ENCODE results near the gene GPD1.
"Not testable (repeated sequence)": the region's sequence is repeated elsewhere in the genome, so short reads cannot be mapped to it uniquely, and the experiment has no call there.

Gene GPD1

DNA sequence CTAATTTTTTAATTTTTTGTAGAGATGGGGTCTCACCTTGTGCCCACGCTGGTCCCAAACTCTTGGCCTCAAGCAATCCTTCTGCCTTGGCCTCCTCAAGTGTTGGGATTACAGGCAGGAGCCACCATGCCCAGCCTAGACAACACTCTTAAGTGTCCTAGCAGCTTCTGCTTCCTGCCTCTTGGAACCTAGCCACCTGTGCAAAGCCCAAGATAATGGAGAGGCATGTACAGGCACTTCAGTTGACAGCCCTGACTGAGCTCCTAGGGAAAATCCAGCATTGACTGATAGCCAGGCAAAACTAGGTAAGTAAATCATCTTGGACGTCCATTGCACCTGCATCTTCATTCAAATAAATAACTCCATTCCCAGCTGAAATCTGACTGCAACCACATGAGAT lies 23.7 kb downstream of the GPD1 start:
- peaks cover 35 to 43% of the 10 kb centered on the region in 2 donors for H3K36me3 ChIP-seq (ENCODE audit: control insufficient read depth in 2 of 2, insufficient read depth in 2 of 2, low read length in 2 of 2)
- peaks cover 2% of the 10 kb centered on the region for H3K4me1 ChIP-seq (ENCODE audit: control insufficient read depth, insufficient read depth, low read length)
- no peak overlapping the region for H3K27ac ChIP-seq (ENCODE audit: low read length)
- H3K9ac ChIP-seq (ENCODE audit: low read length in 2 of 2) = no peak overlapping the region
- no peaks in the 10 kb centered on the region for H3K9me3 ChIP-seq (ENCODE audit: control insufficient read depth in 2 of 2, low read length in 2 of 2)
- H3K4me3 ChIP-seq (ENCODE audit: low read length in 2 of 2) = no peak overlapping the region
- no peaks in the 10 kb centered on the region for H3K27me3 ChIP-seq (ENCODE audit: control insufficient read depth in 1 of 2, insufficient read depth in 2 of 2, low read length in 2 of 2)

DNA sequence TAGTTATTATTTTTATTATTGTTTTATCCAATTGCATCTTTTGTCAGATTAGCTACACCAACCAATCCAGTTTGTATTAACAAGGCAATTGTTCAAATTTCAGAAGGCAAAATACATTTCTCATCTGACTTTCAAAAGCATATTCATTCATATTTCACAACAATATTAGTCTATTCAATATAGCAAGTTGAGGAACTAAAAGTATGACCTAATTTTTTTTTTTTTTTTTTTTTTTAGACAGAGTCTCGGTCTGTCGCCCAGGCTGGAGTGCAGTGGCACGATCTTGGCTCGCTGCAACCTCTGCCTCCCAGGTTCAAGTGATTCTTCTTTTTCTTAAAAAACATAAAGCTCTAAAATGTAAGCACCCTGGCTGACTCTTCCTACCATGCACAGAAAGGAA lies 25.5 kb downstream of the GPD1 start:
- H3K27me3 ChIP-seq (ENCODE audit: control insufficient read depth in 1 of 2, insufficient read depth in 2 of 2, low read length in 2 of 2) = no peaks in the 10 kb centered on the region
- H3K4me3 ChIP-seq (ENCODE audit: low read length in 2 of 2) = no peak overlapping the region
- no peak overlapping the region for H3K27ac ChIP-seq (ENCODE audit: low read length)
- H3K4me1 ChIP-seq (ENCODE audit: control insufficient read depth, insufficient read depth, low read length) = peaks cover 2% of the 10 kb centered on the region
- H3K9ac ChIP-seq (ENCODE audit: low read length in 2 of 2) = no peak overlapping the region
- H3K36me3 ChIP-seq (ENCODE audit: control insufficient read depth in 2 of 2, insufficient read depth in 2 of 2, low read length in 2 of 2) = peaks cover 33 to 41% of the 10 kb centered on the region in 2 donors
- H3K9me3 ChIP-seq (ENCODE audit: control insufficient read depth in 2 of 2, low read length in 2 of 2) = no peaks in the 10 kb centered on the region

DNA sequence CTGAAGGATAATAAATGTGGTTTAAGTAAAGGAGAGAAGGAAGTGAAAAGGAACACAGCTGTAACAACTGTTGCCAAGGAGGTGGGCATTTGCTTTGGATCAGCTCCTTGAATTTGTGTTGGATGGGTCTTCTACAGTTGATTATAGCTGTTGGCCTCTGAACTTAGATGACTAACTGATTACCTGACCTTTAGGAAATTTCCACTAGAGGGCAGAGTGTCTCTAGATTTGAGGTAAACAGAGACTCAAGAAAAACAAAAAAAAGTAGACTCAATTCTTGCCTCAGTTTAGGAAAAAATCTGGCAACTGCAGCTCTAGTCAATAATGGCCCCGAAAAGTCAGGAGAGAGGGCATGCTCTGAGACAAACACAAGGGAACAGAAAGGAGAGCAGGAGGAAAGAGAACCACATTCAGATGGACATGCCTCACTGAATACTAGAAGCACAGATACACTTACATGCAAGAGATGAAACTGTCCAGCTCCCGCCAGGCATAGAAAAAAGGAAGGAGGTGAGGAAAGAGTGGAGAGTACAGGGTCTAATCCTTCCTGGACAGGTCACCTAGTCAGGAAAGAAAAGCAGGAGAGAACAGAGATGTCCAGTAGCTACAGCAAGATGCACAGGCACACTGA lies 28.8 kb downstream of the GPD1 start:
- Histone ChIP-seq H3K36me3 (ENCODE audit: control insufficient read depth in 2 of 2, insufficient read depth in 2 of 2, low read length in 2 of 2) (peaks cover 38 to 44% of the 10 kb centered on the region in 2 donors), H3K9me3 (ENCODE audit: control insufficient read depth in 2 of 2, low read length in 2 of 2) (no peaks in the 10 kb centered on the region), H3K27ac (ENCODE audit: low read length) (no peak overlapping the region), H3K9ac (ENCODE audit: low read length in 2 of 2) (no peak overlapping the region), H3K27me3 (ENCODE audit: control insufficient read depth in 1 of 2, insufficient read depth in 2 of 2, low read length in 2 of 2) (no peaks in the 10 kb centered on the region), H3K4me1 (ENCODE audit: control insufficient read depth, insufficient read depth, low read length) (peaks cover 9% of the 10 kb centered on the region), H3K4me3 (ENCODE audit: low read length in 2 of 2) (no peak overlapping the region)

DNA sequence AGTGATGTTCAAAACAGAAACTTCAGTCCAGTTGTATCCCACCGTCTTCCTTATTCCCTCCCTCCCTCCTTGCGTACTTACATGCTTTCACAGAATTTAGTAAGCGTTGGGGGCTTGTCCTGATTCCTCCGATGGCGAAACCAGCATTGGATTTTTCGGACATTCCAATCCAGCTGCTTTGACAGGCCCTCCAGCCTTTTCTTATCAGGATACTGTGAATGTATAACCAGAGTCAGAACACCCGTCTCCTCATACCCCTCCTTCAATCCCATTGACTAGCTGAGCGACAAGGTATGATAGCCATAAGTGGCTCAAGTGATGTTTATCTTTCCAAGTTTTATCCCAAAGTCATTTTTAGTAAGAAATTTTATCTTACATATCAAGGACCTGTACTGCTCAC lies 39.2 kb downstream of the GPD1 start:
- no peaks in the 10 kb centered on the region for H3K27me3 ChIP-seq (ENCODE audit: control insufficient read depth in 1 of 2, insufficient read depth in 2 of 2, low read length in 2 of 2)
- no peak overlapping the region for H3K4me3 ChIP-seq (ENCODE audit: low read length in 2 of 2)
- no peaks in the 10 kb centered on the region for H3K4me1 ChIP-seq (ENCODE audit: control insufficient read depth, insufficient read depth, low read length)
- H3K36me3 ChIP-seq (ENCODE audit: control insufficient read depth in 2 of 2, insufficient read depth in 2 of 2, low read length in 2 of 2) = peaks cover 5 to 17% of the 10 kb centered on the region in 2 donors
- no peaks in the 10 kb centered on the region for H3K9me3 ChIP-seq (ENCODE audit: control insufficient read depth in 2 of 2, low read length in 2 of 2)
- H3K9ac ChIP-seq (ENCODE audit: low read length in 2 of 2) = no peak overlapping the region
- no peak overlapping the region for H3K27ac ChIP-seq (ENCODE audit: low read length)

DNA sequence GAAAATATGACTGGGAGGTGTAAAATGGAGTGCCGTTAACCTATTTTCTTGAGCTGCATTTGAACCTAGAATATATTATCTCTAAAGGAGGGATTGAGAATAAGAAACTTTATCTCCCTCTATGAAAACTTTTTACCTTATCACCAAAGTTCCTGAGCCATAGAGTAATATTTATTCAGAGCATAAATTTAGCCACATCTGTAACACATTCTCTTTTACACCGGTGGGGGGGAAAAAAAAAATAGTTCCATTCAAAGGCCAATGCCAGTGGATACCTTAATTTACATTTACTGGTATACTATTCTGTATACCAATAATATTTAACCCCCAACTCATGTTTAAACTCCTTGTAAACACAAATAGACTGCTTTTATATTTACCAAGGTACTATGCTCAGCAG lies 41.6 kb downstream of the GPD1 start:
- no peaks in the 10 kb centered on the region for H3K9me3 ChIP-seq (ENCODE audit: control insufficient read depth in 2 of 2, low read length in 2 of 2)
- H3K9ac ChIP-seq (ENCODE audit: low read length in 2 of 2) = no peak overlapping the region
- H3K27me3 ChIP-seq (ENCODE audit: control insufficient read depth in 1 of 2, insufficient read depth in 2 of 2, low read length in 2 of 2) = no peaks in the 10 kb centered on the region
- no peak overlapping the region for H3K4me3 ChIP-seq (ENCODE audit: low read length in 2 of 2)
- no peaks in the 10 kb centered on the region for H3K4me1 ChIP-seq (ENCODE audit: control insufficient read depth, insufficient read depth, low read length)
- no peak overlapping the region for H3K27ac ChIP-seq (ENCODE audit: low read length)
- peaks cover 5 to 7% of the 10 kb centered on the region in 2 donors for H3K36me3 ChIP-seq (ENCODE audit: control insufficient read depth in 2 of 2, insufficient read depth in 2 of 2, low read length in 2 of 2)

DNA sequence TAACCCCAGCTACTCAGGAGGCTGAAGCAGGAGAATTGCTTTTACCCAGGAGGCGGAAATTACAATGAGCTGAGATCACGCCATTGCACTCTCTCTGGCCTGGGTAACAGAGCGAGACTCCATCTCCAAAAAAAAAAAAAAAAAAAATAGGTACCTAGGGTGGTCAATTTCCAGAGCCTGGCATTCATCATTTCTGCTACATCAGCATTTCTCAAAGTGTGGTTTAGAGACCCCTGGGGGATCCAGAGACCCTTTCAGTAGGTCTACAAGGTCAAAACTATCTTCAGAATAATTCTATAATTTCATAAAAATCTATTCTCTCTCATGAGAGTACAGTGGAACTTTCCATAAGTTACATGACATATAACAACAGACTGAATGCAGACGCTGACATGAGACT lies 43.5 kb downstream of the GPD1 start:
- no peak overlapping the region for H3K9ac ChIP-seq (ENCODE audit: low read length in 2 of 2)
- H3K4me3 ChIP-seq (ENCODE audit: low read length in 2 of 2) = no peak overlapping the region
- no peaks in the 10 kb centered on the region for H3K27me3 ChIP-seq (ENCODE audit: control insufficient read depth in 1 of 2, insufficient read depth in 2 of 2, low read length in 2 of 2)
- H3K4me1 ChIP-seq (ENCODE audit: control insufficient read depth, insufficient read depth, low read length) = no peaks in the 10 kb centered on the region
- no peaks in the 10 kb centered on the region for H3K9me3 ChIP-seq (ENCODE audit: control insufficient read depth in 2 of 2, low read length in 2 of 2)
- no peak overlapping the region for H3K27ac ChIP-seq (ENCODE audit: low read length)
- peaks cover 0 to 3% of the 10 kb centered on the region in 2 donors for H3K36me3 ChIP-seq (ENCODE audit: control insufficient read depth in 2 of 2, insufficient read depth in 2 of 2, low read length in 2 of 2)

DNA sequence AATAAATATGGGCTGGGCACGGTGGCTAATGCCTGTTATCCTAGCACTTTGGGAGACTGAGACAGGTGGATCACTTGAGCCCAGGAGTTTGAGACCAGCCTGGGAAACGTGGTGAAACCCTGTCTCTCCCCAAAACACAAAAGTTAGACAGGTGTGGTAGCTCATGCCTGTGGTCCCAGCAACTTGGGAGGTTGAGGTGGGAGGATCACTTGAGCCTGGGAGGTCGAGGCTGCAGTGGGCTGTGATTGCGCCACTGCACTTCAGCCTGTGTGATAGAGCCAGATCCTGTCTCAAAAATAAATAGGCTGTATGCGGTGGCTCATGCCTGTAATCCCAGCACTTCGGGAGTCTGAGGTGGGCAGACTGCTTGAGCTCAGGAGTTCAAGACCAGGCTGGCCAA lies 44.2 kb downstream of the GPD1 start:
- H3K27me3 ChIP-seq (ENCODE audit: control insufficient read depth in 1 of 2, insufficient read depth in 2 of 2, low read length in 2 of 2); H3K27ac ChIP-seq (ENCODE audit: low read length); H3K36me3 ChIP-seq (ENCODE audit: control insufficient read depth in 2 of 2, insufficient read depth in 2 of 2, low read length in 2 of 2); H3K9me3 ChIP-seq (ENCODE audit: control insufficient read depth in 2 of 2, low read length in 2 of 2); H3K4me3 ChIP-seq (ENCODE audit: low read length in 2 of 2); H3K9ac ChIP-seq (ENCODE audit: low read length in 2 of 2); H3K4me1 ChIP-seq (ENCODE audit: control insufficient read depth, insufficient read depth, low read length): not testable (repeated sequence)

DNA sequence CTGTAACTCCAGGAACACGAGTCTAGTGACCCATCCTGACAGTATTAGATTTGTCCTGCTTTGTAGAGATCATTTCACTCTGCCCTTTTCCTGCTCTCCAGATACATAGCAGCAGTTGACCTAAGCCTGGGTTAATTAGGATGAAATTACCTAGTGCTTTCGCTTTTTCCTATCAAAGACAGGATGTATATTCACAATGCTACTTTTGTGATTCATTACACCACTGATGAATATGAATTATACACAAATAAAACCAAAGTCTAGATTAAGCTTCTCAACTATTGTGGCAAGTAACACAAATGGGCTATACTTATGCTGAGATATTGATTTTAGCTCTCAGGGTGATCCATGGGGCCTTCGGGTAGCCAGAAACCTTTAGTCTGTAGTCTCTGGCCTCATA lies 45.5 kb downstream of the GPD1 start:
- H3K36me3 ChIP-seq (ENCODE audit: control insufficient read depth in 2 of 2, insufficient read depth in 2 of 2, low read length in 2 of 2) = no peaks in the 10 kb centered on the region
- no peak overlapping the region for H3K4me3 ChIP-seq (ENCODE audit: low read length in 2 of 2)
- H3K27me3 ChIP-seq (ENCODE audit: control insufficient read depth in 1 of 2, insufficient read depth in 2 of 2, low read length in 2 of 2) = no peaks in the 10 kb centered on the region
- H3K4me1 ChIP-seq (ENCODE audit: control insufficient read depth, insufficient read depth, low read length) = no peaks in the 10 kb centered on the region
- H3K9ac ChIP-seq (ENCODE audit: low read length in 2 of 2) = no peak overlapping the region
- H3K9me3 ChIP-seq (ENCODE audit: control insufficient read depth in 2 of 2, low read length in 2 of 2) = no peaks in the 10 kb centered on the region
- H3K27ac ChIP-seq (ENCODE audit: low read length) = no peak overlapping the region

DNA sequence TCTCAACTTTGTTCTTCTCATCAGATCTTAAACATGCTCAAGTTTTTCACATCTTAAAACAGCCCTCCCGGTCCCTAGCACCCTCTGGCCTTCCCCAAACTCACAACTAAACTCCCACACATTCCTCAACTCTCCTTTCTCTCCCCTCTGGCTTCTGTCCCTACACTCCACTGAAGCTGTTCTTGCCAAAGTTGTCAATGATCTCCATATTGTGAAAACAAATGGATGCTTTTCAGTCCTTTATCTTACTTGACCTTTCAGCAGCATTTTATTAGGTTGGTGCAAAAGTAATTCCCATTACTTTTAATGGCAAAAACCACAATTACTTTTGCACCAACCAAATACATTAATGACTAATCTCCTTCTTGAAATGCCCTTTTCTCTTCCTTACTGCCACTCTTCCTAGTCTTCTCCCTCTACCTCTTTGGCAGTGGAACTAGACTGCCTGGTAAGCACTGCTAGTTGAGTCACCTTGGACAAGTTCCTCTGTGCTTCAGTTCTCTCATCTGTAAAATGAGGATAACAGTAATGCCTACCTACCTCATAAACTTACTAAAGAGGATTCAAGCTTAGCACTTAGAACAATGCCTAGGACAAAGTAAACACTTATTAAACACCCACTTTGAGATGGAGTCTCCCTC lies 47.4 kb downstream of the GPD1 start:
- no peaks in the 10 kb centered on the region for H3K36me3 ChIP-seq (ENCODE audit: control insufficient read depth in 2 of 2, insufficient read depth in 2 of 2, low read length in 2 of 2)
- H3K27ac ChIP-seq (ENCODE audit: low read length) = no peak overlapping the region
- no peaks in the 10 kb centered on the region for H3K27me3 ChIP-seq (ENCODE audit: control insufficient read depth in 1 of 2, insufficient read depth in 2 of 2, low read length in 2 of 2)
- H3K9ac ChIP-seq (ENCODE audit: low read length in 2 of 2) = no peak overlapping the region
- no peaks in the 10 kb centered on the region for H3K4me1 ChIP-seq (ENCODE audit: control insufficient read depth, insufficient read depth, low read length)
- no peak overlapping the region for H3K4me3 ChIP-seq (ENCODE audit: low read length in 2 of 2)
- no peaks in the 10 kb centered on the region for H3K9me3 ChIP-seq (ENCODE audit: control insufficient read depth in 2 of 2, low read length in 2 of 2)

DNA sequence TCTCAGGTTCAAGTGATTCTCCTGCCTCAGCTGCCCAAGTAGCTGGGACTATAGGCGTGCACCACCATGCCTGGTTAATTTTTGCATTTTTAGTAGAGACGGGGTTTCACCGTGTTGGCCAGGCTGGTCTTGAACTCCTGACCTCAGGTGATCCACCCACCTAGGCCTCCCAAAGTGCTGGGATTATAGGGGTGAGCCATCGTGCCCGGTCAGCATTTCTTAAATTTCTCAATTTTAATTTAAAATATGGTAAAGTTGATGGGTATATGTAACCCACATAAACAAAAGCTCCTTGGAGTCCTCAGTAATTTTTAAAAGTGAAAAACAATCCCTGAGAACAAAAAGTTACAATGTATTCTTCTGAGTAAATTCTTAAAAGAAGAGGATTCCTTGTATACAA lies 51.1 kb downstream of the GPD1 start:
- not testable (repeated sequence) for H3K9me3 ChIP-seq (ENCODE audit: control insufficient read depth in 2 of 2, low read length in 2 of 2); H3K27me3 ChIP-seq (ENCODE audit: control insufficient read depth in 1 of 2, insufficient read depth in 2 of 2, low read length in 2 of 2)

DNA sequence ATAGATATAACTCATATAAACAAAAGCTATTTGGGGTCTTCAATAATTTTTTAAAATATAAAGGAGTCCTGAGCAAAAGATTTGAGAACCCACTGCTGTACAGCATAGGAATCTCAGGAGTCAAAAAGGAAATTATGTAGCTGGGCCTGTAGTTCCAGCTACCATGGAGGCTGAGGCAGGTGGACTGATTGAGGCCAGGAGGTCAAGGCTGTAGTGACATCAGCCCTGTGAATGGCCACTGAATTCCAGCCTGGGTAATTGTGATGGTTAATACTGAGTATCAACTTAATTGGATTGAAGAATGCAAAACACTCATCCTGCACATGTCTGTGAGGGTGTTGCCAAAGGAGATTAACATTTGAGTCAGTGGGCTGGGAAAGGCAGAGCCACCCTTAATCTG lies 52.8 kb downstream of the GPD1 start:
- Histone ChIP-seq H3K4me1 (ENCODE audit: control insufficient read depth, insufficient read depth, low read length) (no peaks in the 10 kb centered on the region), H3K4me3 (ENCODE audit: low read length in 2 of 2) (no peak overlapping the region), H3K27me3 (ENCODE audit: control insufficient read depth in 1 of 2, insufficient read depth in 2 of 2, low read length in 2 of 2) (no peaks in the 10 kb centered on the region), H3K9ac (ENCODE audit: low read length in 2 of 2) (no peak overlapping the region), H3K9me3 (ENCODE audit: control insufficient read depth in 2 of 2, low read length in 2 of 2) (no peaks in the 10 kb centered on the region), H3K27ac (ENCODE audit: low read length) (no peak overlapping the region), H3K36me3 (ENCODE audit: control insufficient read depth in 2 of 2, insufficient read depth in 2 of 2, low read length in 2 of 2) (no peaks in the 10 kb centered on the region)

More for the DNA sequence above, 51.1 kb downstream of the GPD1 start:
- H3K27ac ChIP-seq (ENCODE audit: low read length); H3K36me3 ChIP-seq (ENCODE audit: control insufficient read depth in 2 of 2, insufficient read depth in 2 of 2, low read length in 2 of 2); H3K9ac ChIP-seq (ENCODE audit: low read length in 2 of 2); H3K4me3 ChIP-seq (ENCODE audit: low read length in 2 of 2); H3K4me1 ChIP-seq (ENCODE audit: control insufficient read depth, insufficient read depth, low read length): not testable (repeated sequence)
